ENCODE data around the gene DUT.
"Not testable (repeated sequence)": the region's sequence is repeated elsewhere in the genome, so short reads cannot be mapped to it uniquely, and the experiment has no call there.

DUT gene
- total RNA-seq = 39.9 to 57.3 (median 50.6) reads per million in 4 experiments

DNA sequence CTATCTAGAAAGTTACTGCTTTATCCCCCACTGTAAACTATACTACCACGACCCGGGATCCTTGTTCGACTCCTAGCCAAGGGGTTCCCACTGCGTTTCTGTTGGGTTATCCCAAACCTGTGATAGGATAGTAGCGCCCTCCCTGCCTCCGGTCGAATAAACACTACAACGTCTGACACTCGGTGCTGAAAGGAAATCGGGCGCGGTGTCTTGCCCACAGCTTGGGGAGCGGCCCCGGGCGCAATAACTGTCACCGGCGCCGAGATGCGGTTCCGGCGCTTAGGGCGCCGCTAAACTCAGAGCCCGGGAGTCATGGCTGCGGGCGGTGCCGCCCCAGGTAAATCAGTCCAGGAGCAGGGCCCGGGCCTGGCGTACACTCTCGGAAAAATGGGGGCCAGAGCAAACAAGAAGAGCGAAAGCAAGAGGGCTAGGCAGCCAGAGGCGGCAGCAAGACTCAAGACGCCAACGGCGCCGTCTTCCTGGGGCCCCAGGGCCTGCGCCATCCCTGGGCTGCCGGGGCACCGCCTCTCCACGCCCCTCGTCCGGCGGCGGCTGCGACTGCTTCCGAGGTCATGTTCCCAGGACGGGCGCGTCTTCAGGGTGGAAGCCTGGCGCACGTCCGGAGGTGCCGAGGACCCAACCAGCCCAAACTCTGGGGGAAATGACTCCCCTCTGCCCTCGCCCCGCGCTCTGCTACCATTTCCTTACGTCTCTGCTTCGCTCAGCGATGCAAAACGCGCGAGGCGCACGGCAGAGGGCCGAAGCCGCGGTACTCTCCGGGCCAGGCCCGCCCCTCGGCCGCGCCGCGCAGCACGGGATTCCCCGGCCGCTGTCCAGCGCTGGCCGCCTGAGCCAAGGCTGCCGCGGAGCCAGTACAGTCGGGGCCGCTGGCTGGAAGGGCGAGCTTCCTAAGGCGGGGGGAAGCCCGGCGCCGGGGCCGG, at the start of gene DUT:
DUT (plus strand) TSS at position 575 of the 941 bp plus-strand sequence; CDS start at position 662, 87 bp downstream.
- peak; percentile 39 for DNase-seq

- DNase-seq = no peak
These were observed 49.6 kb upstream of the DUT start for GRCh38 chr15:48281674-48282073.

DNA sequence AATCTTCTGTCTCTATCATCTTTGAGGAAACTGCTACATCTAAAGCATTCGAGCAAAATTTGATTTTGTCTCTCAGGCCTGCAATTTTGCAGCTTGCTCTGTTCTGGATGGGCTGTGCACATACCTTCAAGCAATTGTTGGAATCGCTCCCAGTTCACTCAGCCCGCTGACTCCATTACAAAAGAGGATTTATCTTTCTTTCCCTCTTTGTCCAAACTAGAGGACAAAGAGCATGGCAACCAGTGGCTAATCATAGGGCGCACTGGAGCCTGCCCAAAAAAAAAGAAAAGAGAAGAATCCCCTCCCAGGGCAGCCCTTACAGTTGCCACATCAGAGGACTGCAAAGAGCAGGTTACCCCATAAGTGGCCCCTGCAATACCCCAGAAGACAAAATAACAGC, 49.0 kb upstream of the DUT start:
- no peak for DNase-seq

DNA sequence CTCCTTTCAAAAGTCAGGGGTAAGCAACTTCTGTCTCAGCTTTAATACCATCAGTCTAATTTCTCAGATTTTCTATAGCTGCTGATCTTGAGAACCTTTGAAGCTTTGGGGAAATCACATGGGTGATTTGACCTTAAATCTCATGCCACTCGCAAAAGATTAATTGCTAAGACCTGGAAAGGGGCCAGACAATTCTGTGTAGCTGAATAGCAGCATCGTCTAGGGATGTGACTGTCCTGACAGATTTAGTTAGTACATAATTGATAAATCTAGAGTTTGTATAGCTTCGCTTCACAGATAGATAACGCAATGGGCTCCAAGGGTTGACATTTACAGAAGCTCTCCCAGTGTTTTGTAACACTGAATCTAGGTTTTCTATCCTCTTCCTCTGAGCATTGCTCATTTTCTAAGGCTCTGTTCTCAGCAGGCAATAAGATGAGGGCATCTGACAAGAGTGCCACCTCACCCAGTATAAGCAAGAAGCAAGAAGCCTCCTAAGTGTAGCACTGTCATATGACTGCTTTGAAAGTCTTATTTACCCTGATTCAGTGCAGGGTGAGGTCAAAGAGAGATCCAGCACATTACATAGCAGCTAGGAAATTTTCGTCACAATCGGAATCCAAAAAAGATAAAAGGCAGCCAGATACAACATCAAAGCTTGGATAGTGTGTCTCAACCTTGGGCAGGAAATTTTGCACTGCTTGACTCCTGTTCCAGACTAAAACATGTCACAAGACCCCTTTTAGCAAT, 47.7 kb upstream of the DUT start:
- DNase-seq = no peak

GRCh38 chr15:48285329-48286214, 45.7 kb upstream of the DUT start:
- no peak for DNase-seq

DNA sequence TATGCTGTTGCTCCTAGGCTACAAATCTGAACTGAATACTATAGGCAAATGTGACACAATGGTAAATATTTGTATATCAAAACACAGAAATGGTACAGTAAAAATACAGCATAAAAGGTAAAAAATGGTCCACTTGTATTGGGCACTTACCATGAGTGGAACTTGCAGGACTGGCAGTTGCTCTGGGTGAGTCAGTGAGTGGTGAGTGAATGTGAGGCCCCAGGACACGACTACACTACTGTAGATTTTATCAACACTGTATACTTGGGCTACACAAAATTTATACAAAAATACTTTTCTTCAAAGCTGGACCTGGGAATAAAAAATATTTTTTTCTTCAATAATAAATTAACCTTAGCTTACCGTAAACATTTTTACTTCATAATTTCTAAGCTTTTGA, 41.6 kb upstream of the DUT start:
- no peak for DNase-seq

DNA sequence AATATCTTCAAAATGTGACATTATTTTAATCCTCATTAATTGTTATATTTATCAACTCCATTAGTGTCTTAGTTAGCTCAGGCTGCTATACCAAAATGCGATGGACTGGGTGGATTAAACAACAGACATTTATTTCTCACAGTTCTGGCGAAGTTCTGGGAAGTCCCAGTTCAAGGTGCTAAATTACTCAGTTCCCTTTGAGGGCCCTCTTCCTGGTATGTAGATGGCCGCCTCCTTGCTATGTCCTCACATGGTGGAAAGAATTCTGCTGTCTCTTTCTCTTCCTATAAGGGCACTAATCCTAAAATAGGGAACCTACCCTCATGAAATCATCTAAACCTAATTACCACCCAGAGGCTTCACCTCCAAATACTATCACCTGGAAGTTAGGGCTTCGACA, 38.8 kb upstream of the DUT start:
- no peak for DNase-seq

DNA sequence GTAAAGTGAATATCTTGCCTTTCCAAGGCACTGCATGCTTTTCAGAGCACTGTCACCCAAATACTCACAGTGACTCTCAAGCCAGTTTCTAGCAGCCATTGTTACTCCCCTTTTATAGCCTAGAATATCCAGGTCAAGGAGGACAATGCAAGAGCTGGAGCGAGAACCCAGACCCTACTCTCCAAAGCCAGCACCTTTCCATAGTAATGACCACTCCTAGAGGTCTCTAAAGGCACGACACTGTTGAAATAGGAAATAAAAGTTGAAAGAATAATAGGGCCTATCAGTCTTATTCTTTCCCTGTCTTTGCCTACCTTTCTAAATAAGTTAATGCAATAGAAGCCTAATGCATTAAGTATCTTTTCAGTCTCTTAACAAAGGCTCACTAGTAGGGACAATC, 33.6 kb upstream of the DUT start:
- no peak for DNase-seq

DNA sequence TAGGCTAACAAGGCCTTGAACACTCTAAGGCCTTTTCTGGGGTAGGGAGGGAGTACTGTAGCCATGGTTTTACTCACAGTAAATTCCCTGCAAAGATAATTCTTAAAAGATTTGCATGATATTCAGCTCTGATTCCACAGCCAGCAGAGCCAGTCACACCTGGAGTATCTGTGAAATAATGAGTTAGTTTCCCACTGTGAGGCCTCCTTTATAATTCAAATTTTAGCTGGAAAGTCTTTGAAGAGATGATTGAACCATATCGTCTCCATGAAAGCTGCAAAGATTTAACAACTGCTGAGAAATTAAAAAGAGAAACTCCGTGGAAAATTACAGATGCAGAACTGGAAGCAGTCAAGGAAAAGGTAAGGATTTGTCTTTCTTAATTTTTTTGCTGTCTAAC, 32.3 kb upstream of the DUT start:
- DNase-seq = no peak

- no peak for DNase-seq
These were observed 31.2 kb upstream of the DUT start for GRCh38 chr15:48300038-48300437.

GRCh38 chr15:48304398-48304797, 26.8 kb upstream of the DUT start:
- DNase-seq = no peak

DNA sequence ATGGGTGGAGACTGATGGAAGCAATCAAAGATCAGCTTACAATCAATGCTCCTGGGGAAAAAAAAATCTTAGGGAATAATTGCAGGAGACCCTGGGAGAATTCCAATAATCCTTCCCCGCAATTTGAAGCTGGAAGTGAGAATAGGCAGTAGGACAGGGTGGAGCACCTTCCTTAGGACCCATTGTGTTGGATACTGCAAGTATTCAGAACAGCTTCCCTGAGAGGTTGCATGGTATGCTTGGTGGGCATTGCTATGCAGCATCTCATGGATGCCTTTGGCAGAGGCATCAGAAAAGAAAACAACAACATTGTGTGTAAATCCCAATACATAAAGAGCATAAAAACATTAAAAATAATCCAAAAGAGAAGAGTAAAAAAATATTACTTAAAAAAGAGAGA, 24.6 kb upstream of the DUT start:
- DNase-seq = no peak

- no peak for DNase-seq
These were observed 23.6 kb upstream of the DUT start for GRCh38 chr15:48307586-48307985.

DNA sequence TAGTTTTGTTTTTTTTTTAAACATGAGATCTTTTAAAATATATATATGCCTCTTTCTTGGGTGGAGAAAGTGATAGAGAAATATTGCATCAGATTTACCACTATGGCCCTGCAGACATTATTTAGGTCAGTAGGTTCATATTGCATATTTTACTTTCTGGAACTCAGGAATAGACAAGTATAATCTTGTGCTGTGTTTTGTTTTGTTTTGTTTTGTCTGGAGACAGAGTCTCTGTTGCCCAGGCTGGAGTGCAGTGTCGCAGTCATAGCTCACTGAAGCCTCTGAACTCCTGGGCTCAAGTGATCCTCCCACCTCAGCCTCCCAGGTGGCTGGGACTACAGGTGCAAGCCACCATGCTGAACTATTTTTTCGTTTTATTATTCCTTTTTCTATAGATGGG, 21.5 kb upstream of the DUT start:
- DNase-seq = no peak

- DNase-seq = no peak
These were observed 18.0 kb upstream of the DUT start for GRCh38 chr15:48313216-48313615.

GRCh38 chr15:48315041-48315440, 16.2 kb upstream of the DUT start:
- no peak for DNase-seq

GRCh38 chr15:48317221-48317620, 14.0 kb upstream of the DUT start:
- DNase-seq = no peak

- no peak for DNase-seq
These were observed 13.1 kb upstream of the DUT start for GRCh38 chr15:48318131-48318530.

GRCh38 chr15:48323294-48323693, 7.9 kb upstream of the DUT start:
- DNase-seq = no peak

DNA sequence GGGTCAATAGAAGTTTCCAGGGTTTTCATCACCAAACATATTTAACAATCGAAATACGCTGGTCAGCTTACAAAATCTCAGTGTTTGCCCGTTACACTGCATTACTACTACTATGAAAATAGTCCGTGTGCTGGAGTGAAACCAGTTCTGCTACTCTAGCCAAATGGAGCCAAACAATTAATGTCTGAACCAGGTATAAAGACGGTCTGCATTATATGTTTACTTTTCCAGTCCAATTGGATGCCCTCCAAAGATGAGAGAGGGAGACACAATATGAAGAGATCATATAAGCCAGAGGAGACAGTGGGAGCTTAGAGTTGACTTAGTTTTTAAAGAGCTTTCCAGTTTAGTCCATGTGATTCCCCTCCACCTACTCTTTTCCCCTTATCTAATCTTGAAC, 6.3 kb upstream of the DUT start:
- no peak for DNase-seq

- no peak for DNase-seq
These were observed 5.8 kb upstream of the DUT start for GRCh38 chr15:48325400-48325799.

DNA sequence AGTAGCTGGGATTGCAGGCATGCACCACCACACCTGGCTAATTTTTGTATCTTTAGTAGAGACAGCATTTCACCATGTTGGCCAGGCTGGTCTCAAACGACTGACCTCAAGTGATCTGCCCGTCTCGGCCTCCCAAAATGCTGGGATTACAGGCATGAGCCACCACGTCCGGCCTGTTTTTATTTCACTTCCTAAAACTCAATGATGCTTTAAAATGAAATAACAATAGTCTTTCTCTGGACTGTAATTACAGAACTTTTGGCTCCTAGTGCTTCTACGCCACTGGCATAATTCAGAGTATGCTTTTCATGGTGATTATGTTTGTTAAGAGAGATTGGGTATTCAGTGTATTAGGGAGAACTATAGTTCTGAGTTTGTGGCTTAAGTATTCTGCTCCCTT, 5.0 kb upstream of the DUT start:
- DNase-seq = not testable (repeated sequence)
